Gastrocnemius medialis (tissue), 4 donors: ENCODE measurements around the gene HS3ST2.

Source experiments
- CTCF ChIP-seq, 5 experiments: fragments of 450-650 bp in 3 of 5; fragments of 200-600 bp in 2 of 5; sonication (generic) in 2 of 5; IDR thresholded peaks in 4 of 5; conservative IDR thresholded peaks in 1 of 5; 1 replicate in 4 of 5; 2 replicates in 1 of 5; pipeline ENCODE4 v1.5.1; 2016 to 2019; ENCODE audit warnings: antibody characterized with exemption in 5 of 5, mild to moderate bottlenecking in 3 of 5, moderate library complexity in 3 of 5
- POLR2A ChIP-seq, 2 donors: fragments of 450-650 bp; IDR thresholded peaks; one replicate each; pipeline ENCODE4 v1.6.1; 2017; ENCODE audit warnings: antibody characterized with exemption in 2 of 2, mild to moderate bottlenecking in 2 of 2, moderate library complexity in 2 of 2

GRCh38 chr16:22868593-22869224, 54.7 kb downstream of the HS3ST2 start:
- TF ChIP-seq CTCF (IDR thresholded peaks at IDR 0.05 in 4 of 5, conservative IDR thresholded peaks at IDR 0.05 in 1 of 5) (no peak), POLR2A (IDR thresholded peaks at IDR 0.05) (no peak)
